CD4-positive, alpha-beta T cell treated with Interleukin-10 for 1 hour (primary cell): Measurements from ENCODE around the gene NDN.
"Not testable (repeated sequence)": the region's sequence is repeated elsewhere in the genome, so short reads cannot be mapped to it uniquely, and the experiment has no call there.

Experiments used
- DNase-seq: peaks from one replicate; pipeline ENCODE4 v3.0.0-alpha.2; 2020

The NDN gene, protein sequence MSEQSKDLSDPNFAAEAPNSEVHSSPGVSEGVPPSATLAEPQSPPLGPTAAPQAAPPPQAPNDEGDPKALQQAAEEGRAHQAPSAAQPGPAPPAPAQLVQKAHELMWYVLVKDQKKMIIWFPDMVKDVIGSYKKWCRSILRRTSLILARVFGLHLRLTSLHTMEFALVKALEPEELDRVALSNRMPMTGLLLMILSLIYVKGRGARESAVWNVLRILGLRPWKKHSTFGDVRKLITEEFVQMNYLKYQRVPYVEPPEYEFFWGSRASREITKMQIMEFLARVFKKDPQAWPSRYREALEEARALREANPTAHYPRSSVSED

GRCh38 chr15:23687143-23687470, at the start of gene NDN:
Gene NDN, minus strand, starts transcription at chr15:23687305. Its CDS starts 88 bp downstream, at chr15:23687217.
- DNase-seq: no peak

DNA sequence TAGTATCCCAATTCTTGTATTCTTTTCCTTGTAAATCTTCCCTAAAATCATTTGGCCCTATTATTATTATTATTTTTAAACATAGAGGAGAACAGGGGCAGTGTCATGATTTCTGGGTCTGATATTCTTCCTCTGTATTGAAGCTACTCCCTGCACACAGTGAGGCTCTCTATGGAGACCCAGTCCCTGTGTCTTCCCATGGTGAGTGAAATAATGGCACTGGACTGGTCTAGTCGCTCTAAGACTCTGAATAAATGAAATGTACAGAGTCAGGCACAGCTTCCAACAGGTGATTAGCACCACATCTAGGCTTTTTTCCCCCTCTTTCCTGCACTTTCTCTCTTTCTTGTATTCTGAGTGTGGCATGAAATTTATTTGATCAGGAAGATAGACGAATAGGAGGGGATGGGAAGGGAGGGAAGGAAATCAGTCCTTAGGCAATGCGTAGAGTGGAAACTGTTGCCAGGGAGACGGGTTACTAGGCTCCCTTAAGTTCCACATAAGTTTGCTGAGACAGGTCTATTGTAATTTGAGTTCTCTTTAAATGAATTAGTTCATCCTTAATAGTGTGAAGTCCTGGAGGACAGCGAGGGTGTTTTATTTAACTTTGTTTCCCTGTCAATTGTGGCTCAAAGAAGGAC, 49.0 kb upstream of the NDN start:
- no peak for DNase-seq

- DNase-seq: no peak
Observed at GRCh38 chr15:23734862-23735261, 47.8 kb upstream of the NDN start.

DNA sequence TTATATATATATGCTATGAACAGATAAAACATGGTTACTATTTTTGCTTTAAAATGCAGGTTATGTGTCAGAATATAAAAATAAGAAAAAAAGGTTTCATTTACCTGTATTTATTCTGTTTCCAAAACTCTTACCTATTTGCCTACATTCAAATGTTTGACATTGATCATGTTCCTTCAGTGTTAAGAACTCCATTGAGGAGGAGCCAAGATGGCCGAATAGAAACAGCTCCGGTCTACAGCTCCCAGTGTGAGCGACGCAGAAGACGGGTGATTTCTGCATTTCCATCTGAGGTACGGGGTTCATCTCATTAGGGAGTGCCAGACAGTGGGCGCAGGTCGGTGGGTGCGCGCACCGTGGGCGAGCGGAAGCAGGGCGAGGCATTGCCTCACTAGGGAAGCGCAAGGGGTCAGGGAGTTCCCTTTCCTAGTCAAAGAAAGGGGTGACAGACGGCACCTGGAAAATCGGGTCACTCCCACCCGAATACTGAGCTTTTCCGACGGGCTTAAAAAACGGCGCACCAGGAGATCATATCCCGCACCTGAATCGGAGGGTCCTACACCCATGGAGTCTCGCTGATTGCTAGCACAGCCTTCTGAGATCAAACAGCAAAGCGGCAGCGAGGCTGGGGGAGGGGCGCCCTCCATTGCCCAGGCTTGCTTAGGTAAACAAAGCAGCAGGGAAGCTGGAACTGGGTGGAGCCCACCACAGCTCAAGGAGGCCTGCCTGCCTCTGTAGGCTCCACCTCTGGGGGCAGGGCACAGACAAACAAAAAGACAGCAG, 27.0 kb upstream of the NDN start:
- not testable (repeated sequence) for DNase-seq

GRCh38 chr15:23708332-23708731, 21.2 kb upstream of the NDN start:
- DNase-seq: no peak

DNA sequence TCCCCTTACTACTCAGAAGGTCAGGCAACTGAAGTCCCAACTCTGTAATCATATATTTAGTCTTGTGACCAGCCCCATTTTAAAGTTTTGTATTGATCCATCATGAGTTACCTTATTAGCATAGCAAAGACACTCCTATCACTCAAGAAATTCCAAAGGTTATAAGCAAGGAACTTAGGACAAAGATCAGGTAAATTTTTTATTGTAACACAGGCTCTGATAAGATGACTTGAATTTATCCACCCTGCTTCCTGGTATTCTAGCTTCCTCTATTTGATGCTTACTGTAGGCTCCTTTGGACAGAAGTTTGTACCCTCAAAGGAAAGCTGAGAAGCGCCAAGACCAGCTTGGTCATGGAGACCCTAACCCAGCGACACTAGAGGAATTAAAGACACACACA, 8.2 kb upstream of the NDN start:
- no peak for DNase-seq

DNA sequence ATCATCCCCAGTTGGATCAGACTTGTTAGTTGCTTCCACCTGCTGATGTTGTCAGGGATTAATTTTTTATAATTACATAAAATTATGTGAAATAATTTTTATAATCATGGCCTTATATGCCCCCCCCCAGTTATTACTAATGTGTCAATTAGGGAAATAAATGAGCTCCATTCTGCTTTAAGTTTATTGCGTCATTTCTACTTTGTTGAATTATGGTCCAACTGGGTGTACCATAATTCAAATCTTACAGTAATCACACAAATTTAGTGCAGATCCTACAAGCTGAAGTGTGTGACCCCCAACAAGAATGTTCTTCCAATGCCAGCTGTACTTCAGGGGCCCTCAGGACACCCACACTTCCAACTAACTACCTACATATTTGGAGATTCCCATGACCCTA, 7.5 kb upstream of the NDN start:
- no peak for DNase-seq

- no peak for DNase-seq
Observed at GRCh38 chr15:23690450-23690852, 3.3 kb upstream of the NDN start.

- no peak for DNase-seq
Observed at GRCh38 chr15:23690015-23690414, 2.9 kb upstream of the NDN start.

DNA sequence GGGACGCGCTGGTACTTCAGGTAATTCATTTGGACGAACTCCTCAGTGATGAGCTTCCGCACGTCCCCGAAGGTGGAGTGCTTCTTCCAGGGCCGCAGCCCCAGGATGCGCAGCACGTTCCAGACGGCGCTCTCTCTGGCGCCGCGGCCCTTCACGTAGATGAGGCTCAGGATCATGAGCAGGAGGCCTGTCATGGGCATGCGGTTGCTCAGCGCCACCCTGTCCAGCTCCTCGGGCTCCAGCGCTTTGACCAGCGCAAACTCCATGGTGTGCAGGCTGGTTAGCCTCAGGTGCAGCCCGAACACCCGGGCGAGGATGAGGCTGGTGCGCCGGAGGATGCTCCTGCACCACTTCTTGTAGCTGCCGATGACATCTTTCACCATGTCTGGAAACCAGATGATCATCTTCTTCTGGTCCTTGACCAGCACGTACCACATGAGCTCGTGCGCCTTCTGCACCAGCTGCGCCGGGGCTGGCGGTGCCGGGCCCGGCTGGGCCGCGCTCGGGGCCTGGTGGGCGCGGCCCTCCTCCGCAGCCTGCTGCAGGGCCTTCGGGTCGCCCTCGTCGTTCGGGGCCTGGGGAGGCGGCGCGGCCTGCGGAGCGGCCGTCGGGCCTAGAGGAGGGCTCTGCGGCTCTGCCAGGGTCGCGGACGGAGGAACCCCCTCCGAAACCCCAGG, 501 bp downstream of the NDN start:
- no peak for DNase-seq

GRCh38 chr15:23671481-23671880, 15.6 kb downstream of the NDN start:
- DNase-seq: no peak

DNA sequence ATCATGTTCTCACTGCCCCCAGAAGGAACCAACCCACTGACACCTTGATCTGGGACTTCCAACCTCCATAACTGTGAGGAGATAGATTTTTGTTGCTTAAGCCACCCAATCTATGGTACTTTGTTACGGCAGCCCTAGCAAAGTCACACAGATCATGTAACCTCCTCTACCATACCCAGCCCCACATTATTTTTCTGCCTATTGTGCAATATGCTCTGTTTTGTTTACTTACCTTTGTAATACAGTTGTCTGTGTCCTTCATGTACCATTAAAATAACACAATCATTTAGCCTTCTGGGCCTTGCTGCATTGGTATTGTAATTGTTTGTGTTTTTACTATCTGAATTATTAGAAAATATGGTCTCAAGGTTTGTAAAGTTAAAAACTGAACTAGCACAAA, 16.1 kb downstream of the NDN start:
- no peak for DNase-seq

- no peak for DNase-seq
Observed at GRCh38 chr15:23663232-23663631, 23.9 kb downstream of the NDN start.

DNA sequence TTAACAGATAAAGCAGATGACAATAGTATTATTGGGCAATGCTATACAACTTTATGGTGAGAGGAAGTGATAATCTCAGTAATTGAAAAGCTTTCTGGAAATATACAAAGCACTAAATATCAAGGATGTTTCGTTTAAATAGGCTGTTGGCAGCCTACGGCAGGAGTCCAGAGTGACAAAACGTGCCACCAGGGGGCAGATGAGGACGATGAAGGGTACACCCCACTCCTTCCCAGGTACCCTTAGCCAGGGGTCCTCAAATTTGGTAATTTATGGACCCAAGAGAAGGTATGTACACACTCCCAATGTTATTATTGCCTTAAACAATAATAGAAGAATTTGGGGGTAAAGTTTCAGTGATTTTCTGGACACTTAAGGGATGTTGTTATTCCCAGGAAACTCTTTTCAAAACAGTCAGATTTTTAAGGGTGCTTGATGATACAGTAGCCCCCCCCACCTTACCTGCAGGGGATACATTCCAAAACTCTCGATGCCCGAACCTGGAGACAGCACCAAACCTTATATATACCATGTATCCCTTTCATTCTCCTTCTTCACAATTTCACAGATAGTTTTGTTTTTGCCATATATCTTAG, 38.1 kb downstream of the NDN start:
- no peak for DNase-seq

DNA sequence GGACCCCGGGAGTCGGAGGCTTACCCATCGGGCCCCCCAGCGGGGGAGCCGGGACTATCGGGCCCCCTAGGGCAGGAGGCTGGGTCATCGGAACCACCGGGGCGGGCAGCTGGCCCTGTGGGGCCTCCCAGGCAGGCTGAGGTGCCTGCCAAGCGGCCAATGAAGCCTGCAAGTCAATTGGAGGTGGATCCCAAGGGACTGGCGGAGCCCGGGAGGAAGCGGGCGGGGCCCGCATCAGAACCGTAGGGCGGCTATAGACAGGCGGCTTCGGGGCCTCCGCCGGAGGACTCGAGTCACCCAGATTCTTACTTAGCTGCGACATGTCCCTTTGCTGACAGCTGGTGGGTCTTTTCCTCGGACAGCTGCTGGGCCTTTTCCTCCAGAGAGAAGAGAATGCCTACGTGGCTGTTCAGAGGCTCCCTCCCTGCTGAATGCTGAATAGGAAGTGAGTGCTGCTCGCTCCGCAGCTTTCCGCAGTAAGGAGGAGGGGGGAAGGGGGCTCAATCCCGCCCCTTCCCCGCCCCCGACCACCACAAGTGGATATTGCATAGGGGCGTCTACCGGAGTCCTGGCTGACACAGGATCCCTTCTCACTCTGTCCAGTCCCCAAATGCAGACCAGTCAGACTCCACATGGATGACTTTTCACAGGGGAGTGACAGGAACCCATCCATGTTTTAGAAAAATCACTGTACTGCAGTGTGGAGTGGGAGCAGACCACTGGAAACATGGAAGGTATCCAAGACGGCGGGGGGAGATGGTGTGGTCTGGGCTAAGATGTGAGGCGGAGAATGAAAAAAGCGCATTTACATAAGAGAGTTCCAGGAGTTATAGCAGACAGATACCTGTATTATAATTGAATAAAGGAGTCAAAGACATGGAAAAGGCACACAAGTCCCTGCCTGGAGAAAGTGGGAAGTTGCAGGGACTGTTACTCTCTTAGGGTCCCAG, 39.4 kb downstream of the NDN start, which contains the start of gene MAGEL2:
MAGEL2 (minus strand) TSS at position 447 of the 950 bp plus-strand sequence; CDS start at position 322, 125 bp downstream.
- DNase-seq: no peak

DNA sequence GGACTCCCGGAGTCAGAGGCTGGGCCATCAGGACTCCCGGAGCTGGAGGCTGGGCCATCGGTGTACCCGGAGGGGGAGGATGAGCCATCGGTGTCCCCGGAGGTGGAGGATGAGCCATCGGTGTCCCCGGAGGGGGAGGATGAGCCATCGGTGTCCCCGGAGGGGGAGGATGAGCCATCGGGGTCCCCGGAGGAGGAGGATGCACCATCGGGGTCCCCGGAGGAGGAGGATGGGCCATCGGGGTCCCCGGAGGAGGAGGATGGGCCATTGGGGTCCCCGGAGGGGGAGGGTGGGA, 40.2 kb downstream of the NDN start:
- DNase-seq: no peak

- no peak for DNase-seq
Observed at GRCh38 chr15:23646165-23647000, 40.7 kb downstream of the NDN start.

GRCh38 chr15:23645371-23646164, 41.5 kb downstream of the NDN start:
- DNase-seq: no peak

- DNase-seq: no peak
Observed at GRCh38 chr15:23644829-23645228, 42.3 kb downstream of the NDN start.

DNA sequence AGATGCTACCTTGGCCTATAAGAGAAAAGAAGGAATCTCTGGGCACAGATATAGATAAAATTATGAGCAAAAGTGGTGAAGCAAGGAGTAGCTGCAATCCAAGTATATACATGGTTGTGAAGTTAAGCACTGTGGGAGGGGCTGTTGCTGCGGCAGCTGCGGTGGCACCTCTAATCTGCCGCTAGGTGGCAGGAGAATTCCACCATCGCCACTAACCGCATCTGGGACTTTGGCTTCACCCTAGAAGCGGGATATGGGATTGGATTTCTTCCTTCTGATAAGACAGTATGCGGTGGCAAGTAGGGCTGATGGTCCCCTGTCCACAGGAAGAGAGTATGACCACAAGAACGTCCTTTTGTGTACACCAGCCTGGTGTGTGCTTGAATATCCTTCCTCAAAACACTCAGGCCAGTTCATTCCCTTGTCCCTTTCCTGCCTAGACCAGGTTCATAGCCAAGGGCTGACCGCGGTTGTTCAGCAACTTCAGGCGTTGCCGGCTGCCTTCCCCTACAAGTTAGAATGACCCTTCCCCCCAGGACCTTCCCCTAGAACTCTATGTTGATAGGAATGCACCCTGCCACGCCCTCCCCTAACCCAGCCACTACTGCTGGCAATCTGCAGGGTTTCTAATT, 44.6 kb downstream of the NDN start:
- DNase-seq: peak; percentile 23
